Cardiac septum (tissue), 1 donor: ENCODE data around the gene MAML2. TPM values are rescaled to one million over a fixed set of nuclear protein-coding genes. Genes with fewer than 3 reads are reported as not detected.
"Not testable (repeated sequence)": the region's sequence is repeated elsewhere in the genome, so short reads cannot be mapped to it uniquely, and the experiment has no call there.

Source experiments
- DNase-seq: peaks from one replicate; pipeline ENCODE4 v3.0.0-alpha.2; 2020; ENCODE audit warnings: low spot score
- intact Hi-C: fragments of 100-400 bp; cut with DNase I; formaldehyde crosslinking; loops from one replicate; pipeline ENCODE4 v1.14.0; 2022
- total RNA-seq: library from RNA; stranded (reverse); fragmentation: NEBNext Ultra II Directional; extraction: Animal tissue kit (Norgen Biotek cat#: 25700); gene quantifications from one replicate; pipeline ENCODE4 v1.2.1, GENCODE V29; 2021
- donor health status: DM: no; HTN: no; CAD: no.

Gene MAML2
- total RNA-seq, 1 donor from 2014 or later, result 4.8 TPM

DNA sequence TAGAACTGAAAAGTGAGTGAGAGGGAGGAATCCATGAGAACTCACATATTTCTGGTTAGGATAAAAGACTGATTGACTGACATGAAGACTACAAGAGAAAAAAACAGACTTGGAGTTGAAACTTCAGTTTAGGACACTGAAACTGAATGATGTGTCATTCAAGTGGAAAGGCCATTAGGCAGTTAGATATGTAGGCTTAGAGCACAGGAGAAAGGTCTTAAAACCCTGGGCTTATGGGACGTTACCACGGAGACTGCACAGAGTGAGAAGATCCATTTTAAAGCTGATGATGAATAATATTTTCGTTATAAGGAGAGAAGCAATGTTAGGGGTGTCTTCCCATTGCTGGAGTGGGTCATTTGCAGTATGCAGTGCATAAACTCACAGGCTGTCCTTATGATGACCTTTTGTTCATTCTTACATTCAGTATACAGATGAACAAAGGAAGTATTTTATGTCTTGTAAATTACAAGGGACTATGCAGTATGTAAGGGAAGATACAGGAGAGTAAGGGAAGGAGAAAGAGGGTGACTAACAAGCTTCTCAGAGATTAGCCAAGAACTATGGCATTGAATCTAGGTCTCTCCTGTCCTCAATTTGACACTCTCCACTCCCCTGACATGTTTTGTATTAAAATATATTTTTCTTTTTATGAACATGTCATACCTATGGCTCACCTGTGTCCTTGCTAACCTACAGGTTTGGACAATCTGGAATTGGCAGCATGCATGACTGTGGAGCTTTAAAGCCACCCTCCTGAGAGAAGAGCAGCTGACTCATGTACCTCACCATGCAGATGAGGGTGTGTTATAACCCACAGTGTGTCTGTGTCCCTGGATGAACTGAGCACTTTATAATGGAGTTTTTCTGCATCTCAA lies 63.7 kb downstream of the MAML2 start:
- DNase-seq, result no peak
- intact Hi-C loops, result no loop called here

DNA sequence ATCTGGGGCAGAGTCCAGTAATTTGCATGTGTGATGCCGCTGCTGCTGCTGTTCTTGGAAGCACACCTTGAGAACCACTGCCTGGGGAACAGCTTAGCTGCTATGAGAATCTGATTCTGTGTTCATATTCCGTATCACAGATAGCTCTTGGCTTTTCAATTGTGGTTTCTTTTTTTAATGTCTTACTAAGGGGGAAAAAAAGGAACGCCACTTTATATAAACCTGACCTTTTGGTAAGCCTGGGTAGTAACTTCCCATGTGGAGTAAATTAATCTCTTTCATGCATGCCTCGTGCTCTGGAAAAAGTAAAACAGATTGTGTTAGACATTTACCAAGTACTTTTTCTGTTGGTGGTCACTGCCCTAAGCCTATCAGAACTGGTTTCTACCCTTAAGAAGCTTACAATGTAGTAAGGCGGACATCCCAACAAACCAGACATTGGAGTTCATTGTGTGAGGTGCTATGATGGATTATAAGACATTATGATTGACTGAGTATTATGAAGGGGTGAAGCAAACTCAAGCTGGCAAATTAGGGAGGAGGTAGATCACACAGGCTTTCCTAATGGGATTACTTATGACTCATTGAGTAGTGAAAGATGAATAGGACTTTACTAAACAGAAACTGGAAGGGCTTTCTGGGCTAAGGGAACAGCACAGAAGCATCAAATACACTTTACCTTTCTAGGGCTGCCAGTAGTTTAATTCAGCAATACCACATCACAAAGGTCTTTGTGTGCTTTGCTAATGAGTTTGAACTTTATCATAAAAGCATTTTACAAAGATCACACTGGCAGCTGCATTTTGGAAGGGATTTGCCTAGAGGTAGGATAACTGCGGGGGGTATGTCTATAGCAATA lies 64.7 kb downstream of the MAML2 start:
- no peak for DNase-seq
- intact Hi-C loops, result no loop called here

DNA sequence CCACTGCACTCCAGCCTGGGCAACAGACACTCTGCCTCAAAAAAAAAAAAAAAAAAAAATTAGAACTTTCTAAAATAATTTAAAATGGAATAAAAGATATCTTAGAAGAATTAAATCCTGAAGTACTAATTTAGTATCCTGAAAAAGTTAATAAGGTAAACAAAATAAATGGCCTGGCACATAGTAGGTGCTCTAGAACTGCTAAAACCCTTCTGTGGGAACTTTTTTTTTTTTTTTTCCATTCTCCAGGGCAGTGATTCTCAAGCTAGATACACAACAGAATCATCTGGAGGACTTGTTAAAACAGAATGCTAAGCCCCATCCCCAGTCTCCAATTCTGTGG lies 65.3 kb downstream of the MAML2 start:
- DNase-seq, result no peak
- intact Hi-C loops, result no loop called here

DNA sequence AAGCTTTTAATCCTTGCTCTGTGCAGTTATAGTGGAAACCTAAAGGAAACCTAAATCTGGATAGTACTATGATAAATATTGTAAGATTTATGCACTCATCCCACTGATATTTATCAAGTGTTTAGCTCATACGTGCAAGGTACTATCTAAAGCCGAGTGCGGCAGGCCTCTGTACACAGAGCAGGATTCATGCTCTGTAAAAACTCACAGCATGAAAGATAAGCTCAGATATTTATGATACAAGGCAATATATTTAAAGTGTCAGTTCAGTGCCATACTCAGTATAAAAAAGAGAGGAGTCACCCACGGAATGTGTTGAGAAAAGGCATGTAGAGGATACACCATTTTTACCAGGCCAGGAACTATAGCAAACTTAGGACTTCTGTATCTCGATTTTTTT lies 66.2 kb downstream of the MAML2 start:
- intact Hi-C loops, result no loop called here
- no peak for DNase-seq

DNA sequence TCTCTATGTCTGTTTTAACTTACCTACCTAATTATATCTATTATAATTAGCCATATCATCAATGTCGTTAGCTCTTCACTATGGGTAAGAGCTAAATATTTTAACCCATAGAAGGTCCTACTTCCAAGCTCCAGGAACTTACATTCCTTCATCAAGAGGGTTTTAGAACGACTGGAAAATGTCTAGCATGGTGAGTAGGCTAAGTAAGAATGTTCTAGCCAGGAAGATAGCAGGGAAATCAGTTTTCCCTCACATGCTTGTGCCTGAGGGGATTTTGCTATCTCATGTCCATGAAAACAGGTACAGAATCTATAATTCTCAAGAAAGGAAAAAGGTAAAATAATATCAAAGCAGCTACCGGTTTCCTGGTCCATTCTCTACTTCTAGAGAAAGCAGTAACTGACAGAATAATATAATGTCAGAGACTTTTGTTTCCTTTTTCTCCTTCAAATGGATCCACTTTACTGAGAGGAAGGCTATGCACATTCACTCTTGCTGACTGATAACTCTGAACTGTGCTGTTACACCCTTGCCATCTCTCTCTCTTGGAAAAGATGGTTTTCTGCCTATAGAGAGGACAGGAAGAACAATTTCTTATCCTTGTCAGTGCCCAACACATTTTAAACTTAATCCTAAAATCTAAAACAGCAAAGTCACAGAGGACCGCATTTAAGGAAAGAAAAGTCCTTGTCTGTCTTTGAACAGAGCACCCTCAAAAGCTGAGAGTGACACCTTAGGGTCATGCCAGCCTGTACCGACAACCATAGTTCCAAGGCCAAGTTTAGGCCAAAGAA lies 67.0 kb downstream of the MAML2 start:
- intact Hi-C loops, result no loop called here
- no peak for DNase-seq

DNA sequence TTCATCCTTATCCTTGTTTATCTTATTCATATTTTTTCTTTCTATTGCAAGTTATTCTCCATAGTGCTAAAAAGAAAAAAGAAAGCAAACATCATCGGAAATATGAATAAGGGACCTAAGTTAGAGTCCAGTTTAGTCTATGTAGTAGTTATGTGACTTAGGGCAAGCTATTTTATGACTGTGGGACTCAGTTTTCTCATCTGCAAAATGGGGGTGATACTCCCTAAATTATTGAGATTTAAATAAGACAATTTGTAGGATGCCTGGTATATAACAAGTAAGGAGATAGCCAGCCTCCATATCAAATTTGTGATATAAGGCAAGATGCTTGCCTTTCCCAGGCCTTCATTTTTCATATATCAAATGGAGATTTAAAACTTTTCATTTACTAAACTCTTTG lies 69.5 kb downstream of the MAML2 start:
- intact Hi-C loops, result no loop called here
- no peak for DNase-seq

DNA sequence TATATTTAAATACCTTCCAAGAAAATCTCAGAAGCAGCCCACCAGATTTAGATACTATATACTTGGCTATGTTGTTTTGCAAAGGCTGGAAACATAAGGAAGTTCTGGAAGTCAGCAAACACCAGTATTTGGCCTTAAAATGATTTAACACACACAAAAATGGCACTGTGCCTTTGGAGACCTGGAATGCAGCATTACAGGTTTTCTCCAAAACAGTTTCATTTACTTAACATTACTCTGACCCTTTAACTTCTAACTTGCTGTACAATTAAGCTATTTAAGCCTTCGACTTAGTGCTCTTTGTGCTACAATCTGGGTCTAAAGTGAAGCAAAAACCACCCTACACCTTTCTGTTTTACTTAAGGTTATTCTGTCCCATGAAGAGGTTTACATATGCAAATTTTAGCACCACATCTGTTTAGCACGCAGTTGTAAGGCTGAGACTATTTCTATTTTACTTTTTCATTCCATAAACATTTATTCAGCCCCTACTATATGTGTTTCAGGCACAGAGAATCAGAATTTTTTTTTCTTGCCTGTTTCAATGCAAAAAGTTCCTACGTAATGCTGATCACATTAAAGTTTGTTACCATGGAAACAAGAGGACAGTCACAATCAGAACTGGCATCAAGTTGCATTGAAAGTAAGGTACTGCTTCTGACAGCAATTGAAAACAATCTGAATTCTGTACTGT lies 70.3 kb downstream of the MAML2 start:
- intact Hi-C loops, result no loop called here
- no peak for DNase-seq

DNA sequence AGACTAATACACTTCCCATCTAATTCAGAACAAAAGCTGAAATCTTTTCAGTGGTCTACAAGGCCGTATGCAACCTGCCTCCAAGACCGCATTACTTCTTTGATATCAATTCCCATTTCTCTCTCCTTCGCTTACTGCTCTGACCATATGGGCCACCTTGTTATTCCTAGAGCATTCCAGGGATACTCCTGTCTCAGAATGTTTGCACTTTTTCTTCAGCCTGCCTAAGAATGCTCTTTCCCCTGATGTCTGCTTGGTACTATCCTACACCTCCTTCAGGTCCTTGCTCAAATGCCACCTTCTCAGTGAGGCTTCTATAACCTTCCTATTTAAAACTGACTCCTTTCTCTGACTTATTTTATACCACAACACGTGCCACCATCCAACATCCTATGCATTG lies 71.2 kb downstream of the MAML2 start:
- intact Hi-C loops, result no loop called here
- DNase-seq, result no peak

DNA sequence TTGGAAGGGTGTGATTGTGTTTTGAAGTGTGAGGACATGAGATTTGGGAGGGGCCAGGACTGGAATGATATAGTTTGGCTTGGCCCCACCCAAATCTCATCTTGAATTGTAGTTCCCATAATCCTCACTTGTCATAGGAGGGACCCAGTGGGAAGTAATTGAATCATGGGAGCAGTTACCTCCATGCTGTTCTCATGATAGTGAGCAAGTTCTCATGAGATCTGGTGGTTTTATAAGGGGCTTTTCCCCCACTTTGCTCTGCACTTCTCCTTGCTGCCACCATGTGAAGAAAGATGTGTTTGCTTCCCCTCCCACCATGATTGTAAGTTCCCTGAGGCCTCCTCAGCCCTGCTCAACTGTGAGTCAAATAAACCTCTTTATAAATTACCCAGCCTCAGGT lies 71.6 kb downstream of the MAML2 start:
- intact Hi-C loops, DNase-seq: not testable (repeated sequence)

DNA sequence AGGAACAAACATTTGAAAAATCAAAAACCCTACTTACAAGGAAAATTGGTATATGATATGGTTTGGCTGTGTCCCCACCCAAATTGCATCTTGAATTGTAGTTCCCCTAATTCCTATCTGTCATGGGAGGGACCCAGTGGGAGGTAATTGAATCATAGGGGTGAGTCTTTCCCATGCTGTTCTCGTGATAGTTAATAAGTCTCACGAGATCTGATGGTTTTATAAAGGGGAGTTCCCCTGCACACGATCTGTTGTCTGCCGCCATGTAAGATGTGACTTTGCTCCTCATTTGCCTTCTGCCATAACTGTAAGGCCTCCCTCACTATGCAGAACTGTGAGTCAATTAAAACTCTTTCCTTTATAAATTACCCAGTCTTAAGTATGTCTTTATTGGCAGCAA lies 74.5 kb downstream of the MAML2 start:
- DNase-seq, intact Hi-C loops: not testable (repeated sequence)

DNA sequence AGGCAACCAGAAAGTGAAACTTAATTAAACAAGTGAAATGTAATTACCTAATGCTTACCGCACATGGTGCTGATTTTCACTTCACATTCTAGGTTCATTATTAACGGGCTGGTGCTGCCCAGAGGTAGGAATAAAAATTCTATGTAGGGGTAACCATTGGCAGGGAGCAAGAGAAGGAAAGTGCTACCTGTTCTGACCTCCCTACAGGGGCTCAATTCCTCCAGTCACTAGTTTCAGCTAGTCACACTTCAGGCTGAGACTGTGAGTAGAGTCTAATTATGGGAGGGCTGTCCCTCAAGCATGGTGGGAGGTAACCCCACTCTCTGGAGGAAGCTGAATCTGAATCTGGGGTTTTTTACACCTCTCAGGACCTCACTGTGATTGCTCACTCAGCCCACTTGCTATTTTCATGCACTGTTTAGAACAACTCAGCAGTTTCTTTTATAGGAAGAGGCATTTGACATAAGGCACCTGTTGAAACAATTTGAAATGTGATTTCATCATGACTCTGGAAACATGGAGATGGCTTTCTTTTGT lies 75.4 kb downstream of the MAML2 start:
- intact Hi-C loops, result no loop called here

DNA sequence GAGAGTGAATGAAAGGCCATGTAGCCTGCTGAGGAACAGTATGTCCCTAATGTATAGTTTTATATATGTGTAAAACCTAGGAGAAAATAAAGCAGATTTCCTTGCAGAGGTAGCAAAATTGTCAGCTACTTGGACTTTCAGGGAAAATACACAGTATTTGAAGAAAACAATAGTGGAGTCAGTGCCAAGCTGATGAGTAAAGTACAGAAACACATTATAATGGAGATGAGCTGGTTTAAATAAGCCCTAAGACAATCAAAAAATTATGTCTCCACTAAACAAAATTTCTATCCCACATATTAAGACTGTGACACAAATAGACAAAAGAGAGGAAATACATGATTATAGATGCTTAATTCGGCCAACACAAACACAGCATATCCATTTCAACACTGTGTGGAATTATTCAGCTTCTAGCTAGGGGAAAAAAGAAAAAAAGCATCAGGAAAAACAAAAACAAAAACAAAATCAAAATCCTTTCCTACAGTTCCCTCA lies 75.9 kb downstream of the MAML2 start:
- no peak for DNase-seq
- intact Hi-C loops, result no loop called here

More for the DNA sequence above, 75.4 kb downstream of the MAML2 start:
- DNase-seq, result no peak

DNA sequence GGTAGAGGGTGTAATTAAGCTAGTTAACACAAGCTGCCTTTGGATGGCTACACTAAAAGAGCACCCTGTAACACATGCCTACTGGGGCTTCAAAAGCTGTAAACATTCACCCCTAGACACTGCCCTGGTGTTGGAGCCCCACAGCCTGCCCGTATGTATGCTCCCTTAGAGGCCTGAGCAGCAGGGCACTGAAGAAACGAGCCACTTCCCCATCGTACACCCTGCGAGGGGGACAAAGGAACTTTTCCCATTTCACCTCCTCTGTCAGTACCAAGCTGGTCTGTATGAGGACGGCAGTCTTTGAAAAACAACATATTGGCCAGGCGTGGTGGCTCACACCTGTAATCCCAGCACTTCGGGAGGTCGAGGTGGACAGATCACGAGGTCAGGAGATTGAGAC lies 77.0 kb downstream of the MAML2 start:
- no peak for DNase-seq
- intact Hi-C loops, result no loop called here

DNA sequence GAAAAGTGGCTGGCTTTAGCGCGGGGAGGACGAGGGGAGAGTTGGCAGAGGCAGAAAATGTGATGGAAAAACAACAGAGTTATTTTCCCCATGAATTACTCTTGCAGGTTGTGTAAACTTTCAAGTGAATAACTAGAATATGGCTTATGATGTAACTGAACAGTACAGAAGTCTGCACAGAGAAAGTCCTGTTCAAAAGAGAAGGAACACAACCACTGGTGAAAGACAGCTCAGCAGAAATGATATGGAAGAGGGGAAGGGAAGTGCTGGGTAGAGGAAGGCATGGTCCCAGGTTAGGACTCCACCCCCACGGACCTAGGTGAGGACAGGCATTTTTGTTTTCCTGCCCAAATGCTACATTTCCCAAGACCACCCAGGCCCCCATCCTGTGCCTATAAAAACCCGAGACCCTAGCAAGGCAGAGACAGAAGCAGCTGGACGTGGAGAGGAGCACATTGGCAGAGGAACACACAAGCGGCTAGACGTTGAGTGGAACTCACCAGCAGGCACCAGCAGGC lies 77.7 kb downstream of the MAML2 start:
- intact Hi-C loops, result no loop called here
- DNase-seq, result no peak

DNA sequence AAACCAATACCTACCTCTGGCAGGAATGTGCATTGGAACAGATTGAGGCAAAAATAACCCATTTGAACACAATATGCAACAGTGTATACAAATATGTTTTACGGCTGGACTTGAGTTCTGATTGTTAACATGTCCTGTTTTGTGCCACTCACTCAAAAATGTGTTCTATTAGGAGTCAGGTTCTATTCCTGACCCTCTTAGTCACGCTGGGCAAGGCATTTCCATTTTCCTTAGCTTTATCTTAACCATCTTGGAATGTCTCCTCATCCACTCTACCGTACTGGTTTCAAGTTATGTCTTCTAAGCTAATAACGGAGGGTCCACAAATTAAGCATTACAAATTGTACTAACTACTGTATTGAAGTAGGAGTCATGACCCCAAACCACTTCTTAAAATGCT lies 78.6 kb downstream of the MAML2 start:
- intact Hi-C loops, result no loop called here
- DNase-seq, result no peak

DNA sequence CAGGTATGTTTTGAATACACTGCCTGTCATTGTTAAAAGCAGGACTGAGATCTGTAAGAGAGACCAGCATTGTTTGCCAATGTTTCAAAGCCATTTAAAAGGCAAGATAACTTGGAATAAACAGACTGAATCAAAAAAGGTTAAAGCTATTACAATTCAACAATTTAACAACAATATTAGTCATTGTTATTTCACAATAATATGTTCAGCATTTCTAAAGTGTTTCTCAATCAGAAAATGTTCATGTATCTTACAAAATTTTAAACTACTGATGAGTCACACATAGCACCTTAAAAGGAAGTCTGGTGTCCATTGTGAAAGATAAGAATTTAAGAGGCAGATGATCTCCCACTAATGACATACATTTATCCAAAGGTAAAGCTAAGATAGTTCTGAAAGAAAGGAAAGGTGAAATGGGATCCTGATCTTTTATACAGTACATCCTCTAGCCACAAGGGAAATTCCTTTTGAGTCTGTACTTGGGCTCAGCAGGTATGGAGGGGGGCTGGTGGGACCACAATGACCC lies 79.7 kb downstream of the MAML2 start:
- DNase-seq, result no peak
- intact Hi-C loops, result no loop called here

DNA sequence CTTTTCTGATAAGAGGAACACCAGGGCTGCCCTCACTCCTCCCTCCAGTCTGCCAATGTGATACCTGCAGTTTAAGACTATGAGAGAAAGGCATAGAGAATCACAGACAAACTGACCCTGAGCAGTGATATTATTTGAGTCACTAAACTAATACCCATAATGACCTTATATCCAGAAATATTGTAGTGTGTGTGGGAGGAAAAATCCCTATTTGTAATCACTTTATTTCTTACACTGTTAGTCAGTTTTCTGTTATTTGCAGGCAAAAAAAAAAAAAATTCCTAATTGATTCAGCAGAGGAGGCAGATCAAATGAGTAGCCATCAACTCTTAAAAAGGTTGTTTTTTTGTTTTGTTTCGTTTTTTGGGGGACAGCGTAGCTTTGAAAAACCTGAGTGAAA lies 82.5 kb downstream of the MAML2 start:
- intact Hi-C loops, result no loop called here

DNA sequence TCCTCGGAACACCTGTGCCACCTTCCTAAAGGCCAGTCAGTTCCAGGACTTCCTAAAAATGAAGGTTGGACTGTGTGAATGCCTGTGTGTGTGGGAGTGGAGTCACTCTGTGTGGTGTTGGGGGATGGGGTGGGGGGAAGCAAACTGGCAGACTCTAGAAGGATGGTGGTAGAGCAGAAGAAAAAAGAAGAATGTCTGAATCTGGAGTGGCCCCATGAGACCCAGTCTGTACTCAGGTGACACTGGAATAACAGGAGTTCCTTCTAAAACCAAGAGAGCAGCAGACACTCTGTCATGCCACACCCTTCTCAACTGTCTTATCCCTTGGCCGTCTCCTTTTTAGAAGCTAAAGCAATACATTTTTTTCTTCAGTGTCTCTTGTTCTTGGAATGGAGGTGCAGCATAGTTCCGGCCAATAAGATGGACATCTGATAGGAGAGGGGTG lies 82.9 kb downstream of the MAML2 start:
- DNase-seq, result no peak
- intact Hi-C loops, result no loop called here

More for the DNA sequence above, 82.5 kb downstream of the MAML2 start:
- DNase-seq, result no peak
